HG02610 (cell line): ENCODE results near the gene TPMT.
A peak's percentile ranks its signal among the peaks of the same experiment; 100 is the strongest.
"Not testable (repeated sequence)": the region's sequence is repeated elsewhere in the genome, so short reads cannot be mapped to it uniquely, and the experiment has no call there.

ENCODE experiments used
- ATAC-seq: cut with Tn5 transposase; IDR thresholded peaks from one replicate; pipeline ENCODE4 v1.9.1; 2021; ENCODE audit warnings: mild to moderate bottlenecking, moderate library complexity; ENCODE audit not compliant: unreplicated experiment

TPMT gene

DNA sequence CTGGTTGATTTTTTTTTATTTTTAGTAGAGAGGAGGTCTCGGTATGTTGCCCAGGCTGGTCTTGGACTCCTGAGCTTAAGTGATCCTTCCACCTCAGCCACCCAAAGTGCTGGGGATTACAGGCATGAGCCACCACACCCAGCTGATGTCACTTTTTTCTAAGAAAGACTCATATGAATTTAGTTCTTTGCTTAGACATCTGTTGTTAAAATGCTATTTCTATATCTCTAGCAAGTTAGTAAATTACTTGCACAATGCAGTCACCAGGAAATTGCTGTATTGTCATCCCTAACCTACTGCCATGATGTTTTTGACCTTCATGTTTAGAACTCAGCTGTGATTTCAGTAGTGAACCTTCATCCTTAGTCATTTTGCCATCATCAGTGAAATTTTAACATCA lies 6.0 kb upstream of the TPMT start:
- no peak for ATAC-seq

- ATAC-seq: peak; percentile 38
Observed at GRCh38 chr6:18155864-18156421, 1.1 kb upstream of the TPMT start.

DNA sequence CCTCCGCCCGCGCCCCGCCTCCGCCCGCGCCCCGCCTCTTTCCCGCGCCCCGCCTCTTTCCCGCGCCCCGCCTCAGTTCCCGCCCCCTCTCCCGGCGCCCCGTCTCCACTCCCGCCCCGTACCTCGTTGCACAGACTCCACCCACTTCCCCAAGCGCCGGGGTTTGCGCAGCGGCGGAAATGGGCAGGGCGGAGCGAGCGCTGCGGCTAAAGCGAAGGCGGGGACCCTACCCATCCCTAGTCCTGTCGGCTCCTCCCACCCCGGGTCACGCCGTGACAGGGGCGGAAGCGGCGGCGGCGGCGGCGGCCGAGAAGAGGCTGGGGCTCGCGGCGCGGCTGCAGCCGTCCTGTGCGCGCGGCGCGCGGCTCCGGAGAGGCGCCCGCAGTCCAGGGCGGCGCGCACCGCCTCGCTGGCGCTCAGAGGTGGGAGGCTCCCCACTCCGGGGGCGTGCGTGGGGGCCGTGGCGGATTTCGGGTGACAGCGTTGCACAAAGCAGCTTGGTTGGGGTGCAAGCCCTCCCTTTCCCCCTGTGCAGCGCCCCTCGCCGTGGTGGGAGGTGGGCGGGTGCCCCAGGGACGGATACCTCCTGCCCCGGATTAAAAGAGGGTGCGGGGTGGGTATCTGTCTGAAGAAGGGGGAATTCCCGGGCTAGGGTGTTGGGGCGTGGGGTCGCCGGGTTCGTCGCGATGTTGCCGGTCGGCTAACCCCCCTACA lies 430 bp upstream of the TPMT start, which contains the start of gene KDM1B:
TSS of gene KDM1B (plus strand) at position 273 of the 714 bp plus-strand sequence. CDS start 4,474 bp downstream, outside the sequence.
- peak; percentile 88 for ATAC-seq

GRCh38 chr6:18153311-18153703 lies 1.6 kb downstream of the TPMT start:
- ATAC-seq: no peak

- ATAC-seq: no peak
Observed at GRCh38 chr6:18151801-18152200, 3.1 kb downstream of the TPMT start.

- not testable (repeated sequence) for ATAC-seq
Observed at GRCh38 chr6:18151391-18151790, 3.5 kb downstream of the TPMT start.

- no peak for ATAC-seq
Observed at GRCh38 chr6:18148304-18149025, 6.4 kb downstream of the TPMT start.

- no peak for ATAC-seq
Observed at GRCh38 chr6:18147616-18148015, 7.3 kb downstream of the TPMT start.

DNA sequence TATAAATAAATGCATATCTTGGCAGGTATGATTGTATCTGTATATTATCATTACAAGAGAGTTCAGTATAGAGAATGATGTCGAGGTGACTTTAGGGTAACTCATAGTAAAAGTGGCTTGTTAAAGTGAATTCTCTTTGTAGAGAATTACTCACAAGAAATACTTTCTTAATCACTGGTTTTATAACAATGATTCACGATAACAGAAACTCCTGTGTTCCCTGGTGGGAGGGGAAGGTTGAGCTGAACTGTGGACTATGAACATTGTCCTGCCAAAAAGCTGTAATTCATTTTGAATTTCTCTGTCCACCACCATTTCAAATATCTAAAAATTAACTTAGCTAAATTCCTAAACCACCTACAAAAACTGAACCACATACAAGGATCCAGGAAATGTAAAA lies 7.7 kb downstream of the TPMT start:
- no peak for ATAC-seq

GRCh38 chr6:18142591-18142861 lies 12.4 kb downstream of the TPMT start:
- no peak for ATAC-seq

DNA sequence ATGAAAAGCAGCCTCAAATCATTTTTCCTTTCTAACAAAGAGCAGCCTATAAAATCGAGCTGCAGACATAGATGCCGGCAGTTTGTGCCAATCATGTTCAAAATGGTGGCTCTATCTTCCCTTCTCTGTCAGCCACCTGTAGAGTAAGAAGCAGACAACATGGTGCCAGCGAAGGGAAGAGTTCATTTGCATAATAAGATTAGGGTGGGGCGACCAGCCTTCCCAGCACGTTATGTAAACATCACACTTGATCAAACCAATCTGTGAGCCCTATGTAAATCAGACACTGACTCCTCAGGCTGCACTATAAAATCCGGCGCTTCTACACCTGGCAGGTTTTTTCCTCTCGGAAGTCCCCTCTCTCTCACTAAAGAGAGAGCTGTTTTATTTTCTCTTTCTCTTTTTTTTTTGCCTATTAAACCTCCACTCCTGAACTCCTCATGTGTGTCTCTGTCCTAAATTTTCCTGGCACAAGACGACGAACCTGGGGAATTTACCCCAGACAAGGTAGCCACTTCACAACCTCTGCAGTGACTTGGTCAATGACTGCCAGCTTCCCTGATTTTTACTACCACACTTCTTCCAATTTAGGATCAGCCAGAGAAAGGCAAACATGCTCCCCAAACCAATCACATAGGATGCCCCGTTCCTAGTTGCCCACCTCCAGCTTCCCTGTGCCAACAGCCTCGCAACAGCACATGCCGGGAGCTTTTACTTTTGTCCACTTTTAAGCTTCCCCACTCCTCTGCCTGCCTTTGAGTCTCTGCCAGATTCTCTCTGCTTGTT lies 12.9 kb downstream of the TPMT start:
- no peak for ATAC-seq

- no peak for ATAC-seq
Observed at GRCh38 chr6:18139935-18140621, 14.8 kb downstream of the TPMT start.

DNA sequence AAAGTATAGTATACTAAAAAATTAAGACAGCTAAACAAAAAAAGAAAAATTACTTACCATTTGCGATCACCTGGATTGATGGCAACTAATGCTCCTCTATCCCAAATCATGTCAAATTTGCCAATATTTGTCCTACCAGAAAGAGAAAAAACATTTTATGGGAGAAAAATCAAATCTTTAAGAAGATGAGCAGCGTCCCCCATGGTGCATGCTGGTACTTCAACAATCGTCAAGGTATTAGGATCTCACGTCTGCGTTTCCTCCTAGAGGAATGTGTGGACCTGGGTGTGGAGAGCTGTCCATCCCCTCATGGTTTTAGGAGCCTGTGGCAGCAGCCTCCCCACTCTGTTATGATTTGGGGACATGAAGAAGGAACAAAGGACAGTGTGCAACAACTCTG lies 16.0 kb downstream of the TPMT start:
- no peak for ATAC-seq

- no peak for ATAC-seq
Observed at GRCh38 chr6:18136260-18136659, 18.6 kb downstream of the TPMT start.

- no peak for ATAC-seq
Observed at GRCh38 chr6:18135171-18135570, 19.7 kb downstream of the TPMT start.

GRCh38 chr6:18132346-18132745 lies 22.5 kb downstream of the TPMT start:
- ATAC-seq: no peak

- no peak for ATAC-seq
Observed at GRCh38 chr6:18126121-18126520, 28.8 kb downstream of the TPMT start.

GRCh38 chr6:18122128-18123093 lies 32.5 kb downstream of the TPMT start, which contains the start of gene NHLRC1:
TSS of gene NHLRC1 (minus strand) at chr6:18122677. CDS start at chr6:18122606, 71 bp downstream.
- peak; percentile 99 for ATAC-seq

- ATAC-seq: no peak
Observed at GRCh38 chr6:18121580-18122127, 33.2 kb downstream of the TPMT start.
